ENCODE measurements around the gene FYCO1. TPM values are rescaled to one million over a fixed set of nuclear protein-coding genes. Genes with fewer than 3 reads are reported as not detected.

FYCO1 gene
- total RNA-seq, 1 donor from 2014 or later: 56.2 TPM

- peaks cover 84 to 98% of the 10 kb centered on the region in 2 donors for H3K36me3 ChIP-seq
- peak overlapping the region in 1 of 2 donors; percentile 17 for H3K27ac ChIP-seq
- DNase-seq (ENCODE audit: low spot score in 2 of 2): no peak
- no peak for TF ChIP-seq CTCF (IDR thresholded peaks at IDR 0.05)
- H3K4me1 ChIP-seq: peaks cover 2 to 31% of the 10 kb centered on the region in 2 donors
- H3K27me3 ChIP-seq: no peaks in the 10 kb centered on the region
- no peaks in the 10 kb centered on the region for H3K9me3 ChIP-seq
- intact Hi-C loops (cut with DNase I): no loop called here
- no peak overlapping the region for H3K4me3 ChIP-seq
Observed at GRCh38 chr3:45965653-45966052, 30.0 kb downstream of the FYCO1 start.

GRCh38 chr3:45965253-45965652 is 30.4 kb downstream of the FYCO1 start:
- H3K36me3 ChIP-seq: peaks cover 88 to 98% of the 10 kb centered on the region in 2 donors
- H3K9me3 ChIP-seq: no peaks in the 10 kb centered on the region
- TF ChIP-seq CTCF (IDR thresholded peaks at IDR 0.05): no peak

DNA sequence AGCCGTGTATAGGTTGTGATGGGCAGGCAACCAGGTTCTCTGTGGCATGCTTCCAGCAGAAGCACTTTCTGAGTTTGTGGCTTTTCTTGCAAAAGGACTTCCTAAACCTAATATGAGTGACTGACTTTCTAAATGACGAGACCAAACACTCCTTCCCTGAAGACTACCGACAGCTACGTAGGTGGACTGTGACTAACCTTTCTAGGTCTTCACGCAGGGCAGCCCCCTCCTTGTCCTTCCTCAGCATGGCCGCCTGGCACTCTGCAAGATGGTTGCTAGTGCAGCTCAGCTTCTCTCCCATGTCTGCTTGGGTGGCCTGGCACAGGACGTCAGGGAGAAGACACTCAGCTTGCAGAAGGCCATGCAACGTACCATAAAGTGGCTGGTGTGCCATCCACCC is 31.5 kb downstream of the FYCO1 start:
- no peak for TF ChIP-seq CTCF (IDR thresholded peaks at IDR 0.05)
- intact Hi-C loops (cut with DNase I): no loop called here
- H3K4me3 ChIP-seq: no peak overlapping the region
- H3K36me3 ChIP-seq: peaks cover 91 to 98% of the 10 kb centered on the region in 2 donors
- H3K27me3 ChIP-seq: no peaks in the 10 kb centered on the region
- no peaks in the 10 kb centered on the region for H3K9me3 ChIP-seq
- no peak for DNase-seq (ENCODE audit: low spot score in 2 of 2)
- H3K4me1 ChIP-seq: peaks cover 2 to 31% of the 10 kb centered on the region in 2 donors
- H3K27ac ChIP-seq: no peak overlapping the region

More at GRCh38 chr3:45965253-45965652, 30.4 kb downstream of the FYCO1 start:
- intact Hi-C loops (cut with DNase I): no loop called here
- Histone ChIP-seq H3K4me1 (peaks cover 2 to 31% of the 10 kb centered on the region in 2 donors), H3K4me3 (no peak overlapping the region), H3K27me3 (no peaks in the 10 kb centered on the region), H3K27ac (peak overlapping the region; percentile 8 to 17)
- DNase-seq (ENCODE audit: low spot score in 2 of 2): no peak

- H3K4me1 ChIP-seq: peaks cover 0 to 19% of the 10 kb centered on the region in 2 donors
- H3K27me3 ChIP-seq: no peaks in the 10 kb centered on the region
- DNase-seq (ENCODE audit: low spot score in 2 of 2): no peak
- no peak overlapping the region for H3K27ac ChIP-seq
- no peak overlapping the region for H3K4me3 ChIP-seq
- H3K36me3 ChIP-seq: peaks cover 92 to 96% of the 10 kb centered on the region in 2 donors
- no peaks in the 10 kb centered on the region for H3K9me3 ChIP-seq
- intact Hi-C loops (cut with DNase I): no loop called here
- no peak for TF ChIP-seq CTCF (IDR thresholded peaks at IDR 0.05)
Observed at GRCh38 chr3:45962033-45962432, 33.6 kb downstream of the FYCO1 start.

DNA sequence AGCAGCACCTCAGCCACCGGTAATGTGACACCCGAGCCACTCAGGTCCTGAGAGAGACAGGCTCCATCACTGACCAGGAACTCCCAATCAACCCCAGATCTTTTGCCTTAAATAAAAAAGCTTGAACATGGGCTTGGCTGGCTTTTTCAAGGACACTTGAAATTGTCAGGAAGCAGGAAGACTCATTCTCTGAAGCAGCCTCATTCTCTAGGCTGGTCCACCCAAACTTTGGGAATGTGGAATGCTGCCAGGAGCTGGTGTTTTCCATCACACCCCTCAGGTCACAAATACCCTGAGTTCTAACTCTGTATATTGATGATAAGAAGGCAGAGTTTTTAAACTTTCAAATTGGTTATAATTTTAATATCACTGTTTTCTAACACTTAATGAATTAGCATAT is 35.3 kb downstream of the FYCO1 start:
- H3K27ac ChIP-seq: no peak overlapping the region
- H3K4me1 ChIP-seq: peaks cover 0 to 3% of the 10 kb centered on the region in 2 donors
- no peaks in the 10 kb centered on the region for H3K27me3 ChIP-seq
- no peak for DNase-seq (ENCODE audit: low spot score in 2 of 2)
- no peak overlapping the region for H3K4me3 ChIP-seq
- intact Hi-C loops (cut with DNase I): no loop called here
- no peaks in the 10 kb centered on the region for H3K9me3 ChIP-seq
- TF ChIP-seq CTCF (IDR thresholded peaks at IDR 0.05): no peak
- H3K36me3 ChIP-seq: peaks cover 85 to 96% of the 10 kb centered on the region in 2 donors

- peak overlapping the region; percentile 9 to 49 for H3K27ac ChIP-seq
- no peaks in the 10 kb centered on the region for H3K4me1 ChIP-seq
- TF ChIP-seq CTCF (IDR thresholded peaks at IDR 0.05): no peak
- intact Hi-C loops (cut with DNase I): no loop called here
- no peak overlapping the region for H3K4me3 ChIP-seq
- no peak for DNase-seq (ENCODE audit: low spot score in 2 of 2)
- H3K27me3 ChIP-seq: no peaks in the 10 kb centered on the region
- H3K36me3 ChIP-seq: peaks cover 86 to 96% of the 10 kb centered on the region in 2 donors
- H3K9me3 ChIP-seq: no peaks in the 10 kb centered on the region
Observed at GRCh38 chr3:45959201-45959600, 36.4 kb downstream of the FYCO1 start.
